HG02970 (cell line): ENCODE measurements around the gene VAMP5.
A peak's percentile ranks its signal among the peaks of the same experiment; 100 is the strongest.
"Not testable (repeated sequence)": the region's sequence is repeated elsewhere in the genome, so short reads cannot be mapped to it uniquely, and the experiment has no call there.

Experiments
- ATAC-seq: cut with Tn5 transposase; IDR thresholded peaks from one replicate; pipeline ENCODE4 v1.9.1; 2021; ENCODE audit warnings: mild to moderate bottlenecking, moderate library complexity, moderate number of reproducible peaks; ENCODE audit not compliant: unreplicated experiment, low FRiP score

Gene VAMP5

GRCh38 chr2:85549826-85550225 lies 34.4 kb upstream of the VAMP5 start:
- no peak for ATAC-seq

GRCh38 chr2:85550486-85550885 lies 33.7 kb upstream of the VAMP5 start:
- no peak for ATAC-seq

DNA sequence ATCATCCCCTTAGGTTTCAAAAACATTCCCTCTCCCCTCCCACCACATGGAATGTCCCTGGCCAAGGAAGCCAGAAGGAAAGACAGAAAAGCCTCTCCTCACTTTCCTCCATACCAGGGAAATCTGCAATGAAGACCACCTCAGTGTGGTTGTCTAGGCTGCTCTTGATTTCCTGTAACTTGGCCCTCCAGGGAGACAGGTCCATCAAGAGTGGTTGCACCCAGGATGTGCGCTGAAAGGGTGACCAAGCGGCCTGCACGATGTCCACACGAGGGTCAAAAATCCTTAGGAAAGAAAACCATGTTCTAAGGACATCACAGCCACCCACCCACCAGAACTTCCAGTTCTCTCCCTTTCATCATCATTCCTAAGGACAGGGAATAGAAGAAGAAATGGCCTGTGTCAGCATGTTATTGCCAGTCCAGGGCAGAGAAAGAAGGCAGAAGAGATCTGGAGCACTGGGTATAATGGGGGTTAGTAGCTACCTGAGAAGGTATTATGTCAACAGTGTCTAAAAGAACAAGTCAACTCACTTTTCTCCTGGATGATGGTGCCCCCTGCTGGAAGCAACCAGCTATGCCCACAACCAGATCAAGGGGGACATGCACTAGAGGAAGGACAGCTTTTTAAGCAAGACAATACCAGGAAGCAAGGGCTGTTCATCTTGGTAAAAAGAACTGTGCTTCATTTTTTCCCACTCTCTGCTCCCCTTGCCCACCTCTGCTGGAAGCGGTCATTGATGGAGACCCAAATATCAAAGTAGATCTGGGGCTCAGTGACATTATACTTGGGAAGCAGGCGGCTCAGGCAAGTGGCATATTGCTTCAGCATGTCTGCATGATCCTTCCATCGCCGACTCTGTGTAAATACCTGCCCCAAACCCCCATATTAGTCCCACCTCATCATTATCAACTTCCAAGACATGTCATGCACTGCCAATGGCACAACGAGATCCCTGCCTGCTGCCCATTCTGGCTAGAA lies 32.2 kb upstream of the VAMP5 start:
- ATAC-seq = no peak

DNA sequence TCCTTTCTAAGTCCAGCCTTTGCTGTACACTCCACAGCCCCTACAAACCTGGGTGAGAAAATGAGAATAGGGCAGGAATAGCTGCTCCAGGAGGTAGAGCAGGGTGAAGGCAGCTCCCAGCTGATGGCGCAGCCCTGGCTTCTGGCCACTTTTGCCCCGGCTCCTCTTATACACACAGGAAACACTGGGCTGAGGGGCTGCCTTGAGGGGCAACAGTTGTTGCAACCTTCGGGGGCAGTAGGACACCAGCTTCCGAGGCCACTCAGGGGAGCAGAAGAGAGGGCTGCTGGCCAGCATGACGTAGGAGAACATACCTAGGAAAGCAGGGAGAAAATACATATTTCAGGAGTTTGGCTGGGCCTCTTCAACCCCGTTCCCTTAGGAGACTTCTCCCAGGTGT lies 31.0 kb upstream of the VAMP5 start:
- no peak for ATAC-seq

- ATAC-seq = no peak
Measured at GRCh38 chr2:85554980-85555612, 29.1 kb upstream of the VAMP5 start.

DNA sequence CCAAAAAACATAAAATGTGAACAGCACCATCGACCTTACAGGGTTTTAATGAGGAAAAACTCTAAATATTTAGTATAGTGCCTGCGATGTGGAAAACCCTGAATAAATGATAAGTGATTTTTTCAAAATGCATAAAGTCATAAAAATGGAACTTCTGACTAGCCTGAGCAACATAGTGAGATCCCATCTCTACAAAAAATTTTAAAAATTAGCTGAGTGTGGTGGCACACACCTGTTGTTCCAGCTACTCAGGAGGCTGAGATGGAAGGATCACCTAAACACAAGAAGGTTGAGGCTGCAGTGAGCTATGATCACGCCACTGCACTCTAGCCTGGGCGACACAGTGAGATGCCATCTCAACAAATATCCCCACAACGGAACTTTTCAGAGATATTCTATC lies 27.1 kb upstream of the VAMP5 start:
- ATAC-seq = no peak

- ATAC-seq = no peak
Measured at GRCh38 chr2:85558160-85558559, 26.1 kb upstream of the VAMP5 start.

- not testable (repeated sequence) for ATAC-seq
Measured at GRCh38 chr2:85560403-85560726, 23.9 kb upstream of the VAMP5 start.

DNA sequence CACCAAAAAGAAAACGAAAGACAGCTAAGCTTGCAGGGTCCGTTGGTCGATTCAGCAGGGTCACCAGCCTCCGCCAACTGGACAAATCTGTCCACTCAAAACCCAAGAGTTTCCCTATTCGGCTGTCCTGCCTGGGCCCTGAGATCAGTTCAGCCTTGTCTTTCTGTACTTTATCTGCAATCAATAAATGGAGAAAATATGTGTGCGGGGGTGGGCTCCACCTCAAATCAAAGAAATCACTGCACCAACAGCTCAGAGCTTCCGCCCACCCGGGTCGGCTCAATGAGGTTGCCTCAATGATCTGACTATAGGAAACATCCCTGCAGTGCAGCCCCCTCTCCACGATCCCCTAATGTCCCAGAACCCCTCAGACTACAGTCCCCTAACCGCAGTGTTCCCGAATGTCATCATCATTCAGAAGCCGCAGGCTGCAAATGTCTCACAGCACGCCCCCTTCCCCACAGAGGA lies 23.4 kb upstream of the VAMP5 start:
- ATAC-seq = peak; percentile 2

DNA sequence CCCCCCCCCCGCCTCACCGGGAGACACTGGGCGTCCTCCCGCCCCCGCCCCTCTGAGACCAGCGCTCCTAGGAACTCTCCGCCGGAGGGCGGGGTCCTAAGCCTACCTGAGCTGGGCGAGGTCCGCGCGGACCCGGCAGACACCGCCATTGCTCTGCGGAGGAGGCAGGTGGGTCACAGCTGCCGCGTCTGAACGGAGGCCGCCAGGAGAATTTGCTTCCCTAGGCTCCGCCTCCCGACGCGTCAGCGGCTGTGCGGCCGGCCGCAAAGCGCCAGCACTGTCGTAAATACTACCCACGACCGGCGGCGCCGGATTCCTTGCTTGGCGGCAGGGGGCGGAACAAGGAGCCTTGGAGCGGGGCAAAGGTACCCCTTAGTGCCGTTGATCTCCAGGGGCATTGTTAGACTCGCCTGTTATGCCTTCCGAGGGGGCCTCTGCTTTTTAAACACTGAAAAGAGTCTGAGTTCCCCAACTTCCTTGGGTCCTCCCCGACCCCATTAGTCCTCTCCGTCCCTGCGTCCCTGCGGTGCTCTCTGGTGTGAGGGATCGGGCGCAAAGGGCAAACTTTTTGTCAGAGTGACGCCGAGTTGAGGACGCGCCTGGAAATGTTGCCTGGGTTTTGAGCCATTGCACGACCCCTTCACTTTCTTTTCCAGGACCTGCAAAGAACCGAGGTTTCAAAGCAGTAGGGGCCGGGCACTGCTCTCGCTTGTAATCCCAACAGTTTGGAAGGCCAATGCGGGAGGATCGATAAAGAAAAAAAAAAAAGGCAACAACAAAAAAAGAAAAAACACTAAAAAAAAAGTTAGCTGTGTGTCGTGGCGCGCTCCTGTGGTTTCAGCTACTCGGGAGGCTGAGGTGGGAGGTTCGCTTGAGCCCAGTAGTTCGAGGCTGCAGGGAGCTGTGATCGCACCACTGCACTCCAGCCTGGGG lies 22.7 kb upstream of the VAMP5 start, which contains the start of gene GGCX:
TSS of gene GGCX (minus strand) at position 214 of the 933 bp plus-strand sequence. CDS start at position 149, 65 bp downstream.
- peak; percentile 95 for ATAC-seq

DNA sequence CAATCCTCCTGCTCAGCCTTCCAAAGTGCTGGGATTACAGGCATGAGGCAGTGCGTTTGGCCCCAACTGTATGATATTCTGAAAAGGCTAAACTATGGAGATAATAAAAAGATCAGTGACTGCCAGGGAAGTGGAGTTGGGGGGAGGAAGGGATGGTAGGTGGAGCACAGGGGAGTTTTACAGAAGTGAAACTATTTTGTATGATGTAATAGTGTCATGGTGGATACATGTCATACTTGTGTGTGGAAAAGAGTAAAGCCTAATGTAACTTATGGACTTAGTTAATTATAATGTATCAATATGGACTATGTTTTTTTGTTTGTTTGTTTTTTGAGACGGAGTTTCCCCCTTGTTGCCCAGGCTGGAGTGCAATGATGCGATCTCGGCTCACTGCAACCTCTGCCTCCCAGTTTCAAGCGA lies 20.1 kb upstream of the VAMP5 start:
- no peak for ATAC-seq

DNA sequence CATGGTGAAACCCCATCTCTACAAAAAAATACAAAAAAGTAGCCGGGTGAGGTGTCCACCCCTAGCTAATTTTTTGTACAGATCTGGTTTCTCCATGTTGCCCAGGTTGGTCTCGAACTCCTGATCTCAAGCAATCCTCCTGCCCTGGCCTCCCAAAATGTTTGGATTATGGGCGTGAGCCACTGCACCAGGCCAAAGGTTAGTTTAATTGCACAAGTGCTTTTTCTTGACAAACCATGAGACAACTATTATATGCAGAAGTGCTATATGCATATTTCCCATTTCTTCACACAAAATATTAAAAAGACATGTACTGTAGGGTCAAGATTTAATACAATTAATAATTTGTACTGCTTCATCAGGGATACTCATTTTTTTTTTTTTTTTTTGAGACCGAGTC lies 18.0 kb upstream of the VAMP5 start:
- ATAC-seq = no peak

DNA sequence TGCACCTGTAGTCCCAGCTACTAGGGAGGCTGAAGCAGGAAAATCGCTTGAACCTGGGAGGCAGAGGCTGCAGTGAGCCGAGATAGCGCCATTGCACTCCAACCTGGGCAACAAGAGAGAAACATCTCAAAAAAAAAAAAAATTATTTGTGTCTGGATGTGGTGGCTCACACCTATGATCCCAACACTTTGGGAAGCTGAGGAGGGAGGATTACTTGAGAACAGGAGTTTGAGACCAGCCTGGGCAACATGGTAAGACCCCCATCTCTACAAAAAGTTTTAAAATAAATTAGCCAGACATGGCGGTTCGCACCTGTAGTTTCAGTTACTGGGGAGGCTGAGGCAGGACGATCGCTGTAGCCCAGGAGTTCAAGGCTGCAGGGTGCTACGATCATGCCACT lies 8.5 kb upstream of the VAMP5 start:
- ATAC-seq = no peak

GRCh38 chr2:85577063-85577385 lies 7.2 kb upstream of the VAMP5 start:
- no peak for ATAC-seq

DNA sequence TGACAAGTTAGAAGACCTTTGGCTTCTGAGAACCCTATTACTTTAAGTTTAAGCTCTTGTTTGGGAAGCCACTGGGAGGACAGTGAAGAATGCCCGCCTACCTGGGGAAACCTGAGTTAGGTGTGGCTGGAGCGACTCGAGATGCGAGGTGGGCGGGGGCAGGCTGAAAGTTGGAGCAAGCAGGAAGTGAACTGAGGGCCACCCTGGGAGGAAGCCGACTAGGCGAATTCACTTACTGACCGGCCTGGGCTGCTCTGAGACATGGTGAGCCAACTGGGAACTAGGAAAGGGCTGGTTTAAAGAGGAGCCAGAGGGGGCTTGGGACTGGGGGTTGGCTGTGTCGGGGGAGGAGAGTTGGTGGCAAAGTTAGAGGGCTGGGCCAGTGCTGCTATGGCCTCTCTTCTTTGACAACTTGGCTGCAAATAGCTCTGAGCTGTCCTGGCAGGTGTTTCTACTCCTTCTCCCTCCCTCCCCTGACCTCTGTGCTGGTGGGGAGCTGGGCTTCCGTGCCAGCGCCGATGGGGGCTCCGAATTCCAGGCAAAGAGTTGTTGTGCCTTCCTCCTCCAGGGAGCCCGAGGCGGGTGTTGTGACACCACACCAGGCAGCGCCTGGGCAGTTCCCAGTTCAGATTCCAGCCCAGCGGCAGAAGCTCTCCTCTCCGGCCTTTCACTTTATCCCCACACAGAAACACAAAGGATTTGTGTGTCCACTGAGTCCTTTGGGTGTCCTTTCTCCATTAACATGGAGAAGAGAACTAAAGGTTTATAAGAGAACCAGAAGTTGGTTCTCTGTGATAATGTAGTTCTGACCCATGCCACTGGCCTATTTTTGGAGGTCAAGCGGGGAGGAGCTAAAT lies 6.6 kb upstream of the VAMP5 start, which contains the start of gene VAMP8:
TSS of gene VAMP8 (plus strand) at position 201 of the 857 bp plus-strand sequence. CDS start at position 262, 61 bp downstream.
- no peak for ATAC-seq

DNA sequence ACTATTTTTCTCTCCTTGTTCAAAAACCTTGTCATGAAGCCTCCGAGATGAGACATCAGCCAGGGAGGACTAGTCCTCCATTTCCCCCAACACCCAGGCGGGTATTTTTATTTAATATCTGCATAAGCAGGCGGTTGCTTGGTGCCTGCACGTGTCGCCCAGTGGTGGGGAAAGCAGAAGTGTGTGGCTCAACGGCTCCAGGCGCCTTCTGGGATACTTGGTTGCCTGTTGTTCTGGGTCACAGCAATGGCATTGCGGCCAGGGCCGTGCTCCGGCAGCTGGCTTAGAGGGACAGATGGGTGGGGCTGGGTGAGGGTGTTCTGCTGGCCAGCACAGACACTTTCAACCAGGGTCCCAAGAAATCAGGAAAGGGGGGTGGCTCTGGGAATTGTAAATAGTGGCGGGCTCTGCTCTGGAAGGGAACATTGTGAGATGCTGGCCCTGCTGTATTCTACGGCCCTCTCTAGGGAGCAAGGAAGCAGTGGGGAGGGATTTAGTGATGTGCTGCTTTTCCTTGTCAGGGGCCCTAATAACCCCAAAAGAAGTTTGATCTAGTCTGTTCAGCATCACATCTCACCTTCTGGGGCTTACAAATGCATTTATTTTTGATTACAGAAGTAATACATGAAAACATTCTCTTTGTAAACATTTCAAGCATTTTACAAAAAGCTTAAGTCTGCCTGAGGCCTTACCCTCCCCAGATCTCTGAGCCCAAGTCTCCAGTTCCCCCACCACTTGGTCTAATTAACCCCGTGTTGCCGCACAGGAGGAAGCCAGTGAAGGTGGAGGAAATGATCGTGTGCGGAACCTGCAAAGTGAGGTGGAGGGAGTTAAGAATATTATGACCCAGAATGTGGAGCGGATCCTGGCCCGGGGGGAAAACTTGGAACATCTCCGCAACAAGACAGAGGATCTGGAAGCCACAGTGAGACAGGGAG lies 5.7 kb upstream of the VAMP5 start:
- ATAC-seq = no peak

DNA sequence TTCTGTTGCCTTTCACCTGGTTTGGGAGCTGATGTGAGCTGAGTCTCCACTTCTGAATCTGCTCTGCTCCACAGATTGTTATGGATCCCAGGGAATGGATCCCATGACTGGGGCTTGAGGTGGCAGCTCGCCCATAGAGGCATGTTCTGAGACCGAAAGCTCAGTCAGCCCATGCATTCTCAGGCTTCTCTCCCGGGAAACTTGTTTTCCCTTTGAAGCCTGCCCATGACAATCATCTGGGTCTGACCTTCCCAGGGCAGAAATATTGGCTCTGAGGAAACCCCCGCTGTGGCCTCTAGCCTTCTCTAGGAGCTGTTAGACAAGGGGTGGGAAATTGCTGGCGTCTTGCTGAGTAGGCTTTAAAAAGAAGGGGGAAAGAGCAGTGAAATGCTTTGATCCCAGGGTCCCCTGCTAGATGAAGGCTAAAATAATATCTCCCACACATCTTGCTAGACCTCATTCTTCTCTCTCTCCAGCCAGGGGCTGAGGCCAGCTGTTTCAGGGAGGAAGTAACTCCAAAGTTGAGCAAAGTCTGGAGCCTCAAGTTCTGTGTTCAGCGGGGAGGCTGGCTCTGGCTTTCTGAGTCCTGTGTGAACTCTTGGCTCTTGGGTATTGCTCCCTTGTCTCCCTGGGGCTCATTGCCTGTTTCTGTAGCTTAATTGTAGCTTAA lies 4.8 kb upstream of the VAMP5 start:
- no peak for ATAC-seq

DNA sequence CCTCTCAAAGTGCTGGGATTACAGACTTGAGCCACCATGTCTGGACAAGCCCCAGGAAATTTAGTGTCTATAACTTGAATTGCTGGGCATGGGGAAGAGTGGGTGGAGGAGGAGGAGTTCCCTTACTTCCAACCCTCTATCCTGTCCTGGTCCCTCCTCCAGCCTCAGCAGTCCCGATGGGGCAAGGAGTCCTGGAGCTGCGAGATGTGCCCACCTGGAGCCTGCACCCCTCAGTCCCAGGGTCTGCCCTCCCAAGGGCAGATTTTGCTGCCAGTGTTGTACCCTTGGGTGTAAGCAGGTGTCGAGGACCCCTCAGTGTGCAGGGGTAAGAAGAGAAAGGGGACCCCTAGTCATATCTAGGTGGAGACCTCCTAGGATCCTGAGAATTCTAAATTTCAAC lies 4.0 kb upstream of the VAMP5 start:
- no peak for ATAC-seq
